T-helper 2 cell (primary cell): ENCODE data around the gene RAP1A.

ENCODE experiments used
- DNase-seq, 5 experiments: peaks; one replicate each; pipeline versions ENCODE4 v3.0.0 to v3.0.0-alpha.2; 2012 to 2022

RAP1A gene

DNA sequence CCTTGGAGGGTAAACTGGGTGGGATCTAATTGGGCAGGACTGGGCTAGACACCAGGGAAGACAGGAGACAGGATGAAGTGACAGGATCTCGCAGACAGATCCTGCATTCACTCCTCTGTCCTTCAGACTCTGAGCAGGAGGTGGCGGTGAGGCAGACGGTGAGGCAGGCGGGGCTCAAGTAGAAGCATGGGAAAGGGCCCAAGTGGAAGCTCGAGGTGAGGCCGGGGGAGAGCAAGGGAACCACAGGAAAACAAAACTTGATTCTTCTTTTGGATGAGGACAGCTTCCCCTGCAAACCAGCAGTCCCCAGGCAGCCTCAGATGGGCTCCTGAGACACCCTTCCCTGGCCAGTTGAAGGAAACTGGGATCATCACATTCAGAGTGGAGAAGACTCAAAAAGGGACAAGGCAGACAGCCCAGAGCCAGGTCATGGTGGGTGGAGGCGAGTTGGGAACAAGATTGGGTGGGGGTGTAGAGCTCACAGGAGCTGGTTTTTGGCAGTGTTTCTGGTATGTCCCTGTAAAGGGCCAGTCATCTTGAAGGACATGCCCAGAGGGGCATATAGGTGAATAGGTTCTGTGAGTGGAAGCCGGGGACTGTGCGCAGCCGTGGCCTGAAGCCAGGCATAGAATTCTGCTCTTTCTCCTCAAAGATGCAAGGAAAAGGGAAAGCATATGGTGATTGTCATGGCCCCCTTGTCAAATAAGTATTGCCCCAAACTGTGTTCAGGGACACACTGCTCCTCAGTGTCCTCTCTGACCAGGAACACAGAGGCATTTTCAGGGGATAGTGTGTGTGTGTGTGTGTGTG is 101.6 kb downstream of the RAP1A start:
- DNase-seq, result no peak

DNA sequence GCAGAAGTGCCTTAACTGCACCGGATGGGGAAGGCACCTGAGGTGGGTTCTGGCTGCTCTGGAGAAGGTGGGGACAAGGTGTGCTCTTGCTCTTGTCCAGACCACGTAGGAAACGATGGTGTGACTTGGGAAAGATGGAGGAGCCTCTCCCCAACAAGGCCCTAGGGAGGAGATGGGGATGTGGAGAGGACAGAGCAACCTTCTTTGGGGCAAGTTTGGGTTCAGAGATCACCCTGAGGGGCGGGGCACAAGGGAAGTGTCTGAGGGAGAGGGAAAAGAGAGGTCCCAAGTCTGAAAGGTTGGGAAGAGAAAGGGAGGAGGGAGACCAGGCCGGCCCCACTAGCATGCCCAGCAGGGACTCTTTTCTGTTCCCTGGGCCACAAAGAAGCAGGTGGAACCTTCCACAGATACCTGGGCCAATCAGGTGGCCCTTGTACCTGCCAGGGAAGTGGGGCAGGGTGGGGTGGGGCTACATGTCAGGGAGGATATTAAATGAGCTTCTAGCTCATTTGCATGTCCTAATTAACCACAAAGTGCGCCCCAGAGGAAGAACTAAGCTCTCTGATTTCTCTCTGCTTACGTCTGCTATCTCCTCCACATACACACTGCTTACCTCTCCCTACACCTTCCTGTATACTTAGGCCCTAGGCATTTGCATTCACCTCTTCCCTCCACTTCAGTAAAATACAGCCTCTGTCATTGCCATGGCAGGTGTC is 103.7 kb downstream of the RAP1A start:
- peak in 3 of 5 experiments; percentile 24 to 31 (median 29) for DNase-seq

DNA sequence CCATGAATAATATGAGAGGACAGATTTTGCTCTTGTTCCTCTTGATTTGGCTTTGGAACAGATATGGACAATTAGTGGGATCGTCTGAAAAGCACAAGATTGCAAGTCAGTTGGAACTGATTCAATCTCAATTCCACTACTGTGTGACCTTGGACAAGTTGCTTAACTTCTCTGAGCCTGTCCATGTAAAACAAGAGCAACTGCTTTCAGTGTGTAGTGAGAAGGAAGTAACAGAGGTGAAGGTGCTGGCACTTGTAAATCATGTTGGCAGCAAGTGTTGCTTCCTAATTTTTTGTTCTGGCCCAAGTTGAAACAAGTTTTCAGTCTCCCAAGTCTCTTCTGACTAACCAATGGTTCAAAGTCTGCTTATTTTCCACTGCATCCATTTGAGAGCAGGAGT is 104.3 kb downstream of the RAP1A start:
- no peak for DNase-seq

DNA sequence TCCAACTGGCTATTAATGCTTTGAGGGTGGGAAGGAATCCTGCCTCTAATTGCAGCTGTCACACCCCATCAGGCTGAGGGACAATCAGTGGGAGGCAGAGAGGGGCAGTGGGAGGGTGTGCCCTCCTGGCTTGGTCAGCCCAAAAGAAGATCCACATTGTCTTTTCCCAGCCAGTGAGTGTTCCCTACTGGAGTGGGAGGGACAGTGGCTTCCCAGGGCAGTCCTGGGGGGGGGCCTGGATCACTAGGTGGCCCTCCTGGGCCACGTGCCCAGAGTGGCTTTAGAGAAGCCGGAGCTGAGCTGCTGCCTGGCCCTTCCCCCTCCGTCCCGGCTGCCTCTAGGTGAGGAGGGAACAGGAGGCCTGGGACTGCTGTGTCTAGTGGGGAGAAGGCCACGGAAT is 105.6 kb downstream of the RAP1A start:
- DNase-seq, result no peak

DNA sequence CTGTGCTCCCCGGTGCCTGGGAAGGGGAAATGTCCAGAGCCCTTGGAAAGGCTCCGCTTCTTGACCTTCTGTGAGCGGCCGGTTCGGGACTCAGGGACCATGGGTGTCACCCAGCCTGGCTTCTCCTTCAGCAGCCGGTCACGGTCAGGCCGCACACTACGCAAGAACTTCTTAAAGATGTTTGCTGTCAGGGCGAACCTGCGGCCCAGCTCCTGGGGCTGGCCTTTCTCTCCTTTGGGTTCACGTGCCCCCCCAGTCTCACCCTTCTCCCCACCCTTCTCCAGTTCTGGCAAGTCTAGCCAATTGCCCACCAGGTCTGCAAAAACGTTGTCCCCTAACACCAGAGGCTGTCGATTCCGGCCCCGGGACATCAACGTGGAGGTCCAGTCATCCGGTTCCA is 107.5 kb downstream of the RAP1A start:
- no peak for DNase-seq

DNA sequence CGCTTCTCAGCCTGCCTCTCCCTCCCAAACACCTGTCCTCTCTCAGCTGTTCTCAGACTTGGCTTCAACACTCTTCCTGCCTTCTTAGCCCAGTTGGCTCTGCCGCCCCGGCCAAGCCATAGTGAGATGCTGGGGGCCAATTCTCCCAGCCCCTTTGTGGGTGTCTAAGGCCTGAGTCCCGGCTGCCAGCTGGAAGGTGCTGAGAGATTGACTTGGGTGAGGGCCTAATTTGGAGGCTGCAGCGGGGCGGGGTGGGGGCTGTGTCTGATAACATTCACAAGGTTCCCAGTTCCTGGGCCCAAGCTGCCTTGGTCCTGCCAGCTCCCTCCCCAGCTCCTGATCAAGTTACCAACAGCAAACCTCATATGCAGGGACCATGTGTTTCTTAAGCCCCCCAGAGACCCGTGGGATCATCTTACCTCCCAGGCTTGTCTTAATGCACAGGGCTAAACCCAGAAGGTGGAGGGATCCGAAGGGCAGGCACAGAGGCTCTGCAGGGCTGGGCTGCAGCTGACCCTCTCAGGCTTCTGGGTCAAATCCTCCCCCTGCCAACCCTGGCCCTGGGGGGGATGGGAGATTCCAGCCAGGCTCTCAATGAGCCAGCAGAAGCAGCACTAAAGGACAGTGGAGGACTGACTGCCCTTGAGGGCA is 109.8 kb downstream of the RAP1A start:
- DNase-seq, result no peak

DNA sequence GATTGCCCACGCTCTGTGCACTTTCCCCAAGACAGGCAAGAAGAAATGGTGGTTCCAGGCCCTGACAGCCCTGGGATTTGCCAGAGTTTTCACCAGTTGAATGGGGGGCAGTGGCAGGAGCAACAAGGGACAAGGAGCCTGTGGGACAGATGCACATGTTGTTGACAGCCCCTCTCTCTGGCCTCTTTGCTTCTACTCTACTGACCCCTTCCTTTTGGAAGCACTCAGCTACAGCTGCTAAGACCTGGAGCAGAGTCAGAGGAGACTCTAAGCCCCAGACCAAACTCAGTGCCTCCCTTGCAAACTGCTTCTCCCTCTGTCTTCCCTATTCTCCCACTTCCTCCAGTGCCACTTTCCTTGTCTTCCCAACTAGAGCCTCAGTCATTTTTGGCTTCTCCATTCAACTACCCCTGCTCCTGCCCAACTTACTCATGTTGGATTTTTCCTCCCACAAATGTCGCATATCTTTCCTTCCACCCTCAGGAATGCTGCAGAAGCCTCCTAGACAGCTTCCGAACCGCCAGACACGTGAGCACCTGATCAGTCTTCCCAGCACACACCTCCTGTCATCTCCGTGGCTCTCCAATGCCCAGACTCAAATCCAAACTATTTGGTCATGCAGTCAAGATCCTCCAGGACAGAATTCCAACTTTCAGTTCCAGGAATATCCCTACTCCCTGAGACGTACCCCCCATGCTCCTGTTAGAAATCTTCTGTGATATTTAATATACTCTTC is 110.5 kb downstream of the RAP1A start:
- DNase-seq, result no peak

DNA sequence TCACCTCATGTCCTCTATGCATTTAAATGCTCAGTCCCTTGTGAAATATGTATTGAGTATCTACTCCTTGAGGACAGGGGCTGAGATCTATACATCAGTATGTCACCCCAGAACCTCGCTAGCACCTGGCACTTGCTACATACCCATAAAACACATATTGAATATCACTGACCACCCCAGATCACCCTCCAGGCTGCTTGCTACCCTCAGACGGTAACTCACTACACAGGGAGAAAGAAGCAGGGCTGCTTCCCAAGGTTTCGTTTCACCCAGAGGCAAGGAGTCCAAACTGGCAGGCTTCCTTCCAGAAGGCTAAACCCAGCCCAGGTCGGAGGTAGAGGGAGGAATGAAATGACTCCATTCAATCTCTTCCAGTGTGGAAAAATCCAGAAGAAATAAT is 111.1 kb downstream of the RAP1A start:
- DNase-seq, result no peak

DNA sequence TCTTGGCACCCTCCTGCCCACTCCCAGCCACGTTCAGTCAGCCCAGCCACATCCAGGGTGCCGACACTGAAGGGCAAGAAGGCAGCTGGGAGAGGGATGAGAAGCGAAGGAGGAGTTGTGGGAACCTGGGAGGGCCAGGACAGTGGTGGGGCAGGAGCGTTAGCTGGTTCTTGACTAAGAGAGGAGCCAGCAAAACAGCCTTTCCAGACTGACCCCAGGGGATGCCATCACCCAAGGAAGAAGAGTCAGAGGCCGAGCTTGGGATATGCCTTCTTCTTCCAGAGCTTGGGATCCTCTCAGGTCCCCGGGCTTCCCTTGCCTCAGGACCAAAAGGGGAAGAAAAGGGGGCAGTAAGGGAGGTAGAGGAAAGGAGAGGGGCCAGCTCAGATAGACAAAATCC is 112.4 kb downstream of the RAP1A start:
- DNase-seq, result no peak

DNA sequence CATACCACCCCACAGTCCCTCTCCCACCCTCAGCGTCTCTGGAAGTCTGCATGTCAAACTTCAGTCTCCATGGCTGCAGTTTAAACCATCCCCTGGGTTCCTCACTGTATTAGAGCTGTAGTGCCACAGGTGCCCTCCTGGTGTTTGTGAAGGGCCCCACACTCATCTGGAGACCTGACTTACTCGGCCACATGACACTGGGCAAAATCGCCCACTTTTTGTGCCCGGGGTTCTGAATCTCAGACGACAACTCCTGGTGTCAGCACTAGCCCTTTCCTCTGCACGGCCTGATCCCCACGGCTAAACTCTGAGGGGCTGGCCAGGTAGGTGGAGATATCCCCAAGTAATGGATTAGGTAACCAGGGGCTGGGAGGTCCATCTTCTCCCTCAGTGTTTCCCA is 113.1 kb downstream of the RAP1A start:
- DNase-seq, result no peak

DNA sequence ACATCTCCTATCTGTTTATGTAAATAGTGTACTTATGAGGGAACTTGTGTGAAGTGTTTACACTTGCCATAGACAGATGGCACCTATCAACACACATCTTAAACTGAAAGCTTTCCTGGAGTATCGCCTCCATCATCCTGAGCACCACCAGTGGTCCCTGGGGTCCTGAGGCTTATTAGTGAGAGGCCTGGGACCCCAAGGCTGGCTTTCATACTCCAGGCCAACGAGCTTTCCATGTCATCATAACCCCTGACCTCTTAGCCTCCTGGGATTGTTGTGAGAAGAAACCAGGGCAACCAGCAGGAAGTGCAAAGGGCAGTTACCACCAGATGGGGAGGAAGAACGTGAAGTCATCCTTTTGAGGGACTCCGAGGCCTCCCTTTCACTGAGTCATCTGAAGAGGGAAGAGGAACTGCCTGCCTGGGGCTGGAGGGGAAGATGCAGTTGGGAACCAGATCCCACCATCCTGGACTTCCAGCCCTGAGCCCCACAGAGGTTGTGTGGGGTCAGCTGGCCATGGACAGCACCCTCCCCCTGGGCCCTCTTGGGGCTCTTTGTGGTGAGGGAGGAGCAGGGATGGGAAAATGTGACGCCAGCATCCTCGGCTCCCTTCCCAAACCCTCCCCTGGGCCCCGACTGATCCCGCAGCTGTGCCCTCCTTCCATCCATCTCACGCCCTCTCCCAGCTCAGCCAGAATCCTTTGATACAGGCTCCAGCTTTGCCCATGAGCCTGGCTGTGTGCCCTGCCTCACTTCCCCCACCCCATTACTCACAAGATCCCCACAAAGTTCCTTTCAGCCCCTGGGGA is 113.8 kb downstream of the RAP1A start:
- no peak for DNase-seq

DNA sequence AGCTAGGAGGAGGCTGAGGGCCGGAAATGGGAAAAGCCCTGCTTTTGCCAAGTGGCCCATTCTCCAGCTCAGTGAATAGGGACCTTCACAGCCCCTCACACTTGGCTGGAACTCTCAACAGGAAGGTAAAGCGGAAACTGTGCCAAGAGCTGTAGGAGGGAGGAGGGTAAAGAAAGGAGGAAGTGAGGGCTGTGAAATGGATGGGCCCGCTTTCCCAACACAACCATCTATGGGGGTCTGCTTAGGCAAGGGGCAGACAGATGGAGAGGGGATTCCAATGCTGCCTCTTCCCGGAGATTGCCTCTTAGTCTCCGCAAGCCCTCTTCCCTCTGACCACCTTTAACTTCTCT is 114.4 kb downstream of the RAP1A start:
- no peak for DNase-seq

DNA sequence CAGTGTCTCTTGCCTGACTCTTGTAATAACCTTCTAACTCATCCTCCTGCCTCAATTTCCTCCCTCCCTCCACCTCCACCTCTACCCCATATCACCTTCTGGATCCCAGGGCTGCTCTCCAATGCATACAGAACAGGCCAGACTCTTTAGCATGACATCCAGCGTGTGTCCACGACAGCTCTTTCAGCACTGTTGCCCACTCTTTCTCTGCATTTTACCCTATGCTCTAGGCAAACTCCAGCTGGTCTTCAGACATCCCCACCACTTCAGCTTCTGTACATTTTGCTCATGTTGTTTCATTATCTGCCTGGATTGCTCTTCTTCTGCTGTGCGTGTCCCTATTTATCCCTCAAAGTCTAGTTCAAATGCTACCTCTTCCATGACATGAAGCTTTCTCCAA is 114.8 kb downstream of the RAP1A start:
- no peak for DNase-seq

DNA sequence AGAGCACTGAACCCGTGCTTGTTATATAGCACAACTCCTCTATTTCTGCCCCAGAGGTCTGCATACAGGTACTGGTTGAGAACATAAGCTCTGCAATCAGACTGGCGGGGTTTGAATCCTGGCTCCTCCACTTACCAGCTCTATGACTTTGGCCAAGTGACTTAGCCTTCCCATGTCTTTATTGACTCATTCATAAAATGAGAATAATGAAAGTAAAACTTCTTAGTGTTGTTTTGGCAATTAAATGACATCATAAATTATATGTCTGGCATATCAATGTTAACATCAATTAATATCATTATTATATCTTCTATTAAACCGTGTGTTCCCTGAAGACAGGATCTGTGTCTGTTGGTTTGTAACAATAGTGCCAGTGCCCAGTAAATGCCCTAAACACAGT is 115.3 kb downstream of the RAP1A start:
- DNase-seq, result no peak

DNA sequence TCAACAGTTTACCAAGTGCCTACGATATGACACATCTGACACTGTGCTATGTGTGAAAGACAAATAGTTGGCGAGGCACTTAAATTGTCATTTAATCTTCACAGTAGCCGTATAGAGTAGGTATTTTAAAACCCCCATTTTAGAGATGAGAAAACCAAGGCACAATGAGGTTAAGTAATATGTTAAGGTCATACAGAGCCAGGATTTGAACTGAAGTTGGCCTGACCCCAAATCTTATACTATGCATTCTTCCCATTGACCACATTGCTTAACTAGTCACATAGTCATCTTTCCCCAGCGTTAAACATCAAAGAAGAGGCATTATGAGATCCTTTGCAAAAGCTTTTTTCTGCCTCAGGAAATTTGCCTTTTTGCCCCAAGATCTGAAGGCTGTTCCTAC is 115.7 kb downstream of the RAP1A start:
- DNase-seq, result no peak

DNA sequence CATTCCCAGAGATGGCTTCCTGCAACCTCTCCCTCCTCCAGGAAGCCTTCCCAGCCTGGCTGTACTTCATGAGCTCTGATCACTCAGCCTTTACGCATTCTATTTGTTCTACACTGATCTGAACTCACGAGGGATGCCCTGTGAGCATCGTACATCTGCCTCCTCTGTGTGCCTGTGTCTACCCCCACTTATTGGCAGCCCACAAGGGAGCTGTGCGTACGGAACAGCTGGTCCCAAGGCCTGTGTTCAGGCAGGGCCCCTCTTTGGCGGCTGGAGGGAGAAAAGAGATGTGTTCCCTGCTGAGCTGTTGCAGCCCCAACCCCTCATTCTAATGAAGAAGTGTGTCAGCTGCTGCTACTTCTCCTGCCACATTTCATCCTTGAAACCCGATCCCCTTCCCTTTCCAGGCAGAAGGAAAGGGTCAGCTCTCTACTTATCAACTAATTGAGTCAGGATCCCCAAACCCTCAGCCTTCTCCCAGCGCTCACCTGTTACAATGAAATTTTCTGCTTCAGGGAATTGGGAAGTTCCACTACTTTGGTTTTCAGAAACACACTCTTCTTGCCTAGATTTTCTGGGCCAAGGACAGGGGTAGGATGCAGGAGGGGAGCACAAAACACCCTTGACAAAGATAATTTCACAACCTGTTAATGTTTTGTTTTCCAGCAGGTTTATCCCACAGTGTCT is 116.4 kb downstream of the RAP1A start:
- DNase-seq, result no peak

DNA sequence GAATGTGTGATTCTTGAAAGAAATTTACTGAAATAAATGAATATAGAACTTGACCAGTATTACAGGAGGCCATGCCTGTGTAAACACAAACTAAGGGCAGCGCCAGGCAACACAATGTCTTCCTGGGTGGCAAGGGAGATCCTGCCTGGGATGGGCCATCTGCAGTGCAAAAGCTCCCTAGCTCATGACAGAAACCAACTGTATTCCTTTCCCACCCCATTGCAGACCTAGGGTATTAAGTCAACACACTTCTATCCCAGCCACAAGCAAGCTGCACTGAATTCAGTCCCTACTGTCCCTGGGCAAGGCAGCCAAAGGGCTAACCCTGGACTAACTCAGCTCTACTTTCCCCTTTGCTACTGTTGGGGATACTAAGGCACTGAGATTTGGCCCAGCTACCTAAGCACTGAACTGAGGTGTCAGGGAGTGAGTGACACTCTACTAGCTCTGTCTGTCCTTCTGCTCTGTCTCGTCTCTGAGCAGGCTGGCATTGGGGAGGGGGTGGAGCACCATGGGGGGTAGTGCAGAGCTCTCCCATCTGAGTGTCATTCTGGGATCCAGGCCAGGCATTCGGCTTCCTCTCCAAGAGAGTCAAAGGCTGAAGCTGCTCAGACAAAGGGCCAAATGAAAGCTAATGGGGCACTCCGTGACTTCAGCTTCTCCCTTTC is 117.1 kb downstream of the RAP1A start:
- DNase-seq, result no peak

DNA sequence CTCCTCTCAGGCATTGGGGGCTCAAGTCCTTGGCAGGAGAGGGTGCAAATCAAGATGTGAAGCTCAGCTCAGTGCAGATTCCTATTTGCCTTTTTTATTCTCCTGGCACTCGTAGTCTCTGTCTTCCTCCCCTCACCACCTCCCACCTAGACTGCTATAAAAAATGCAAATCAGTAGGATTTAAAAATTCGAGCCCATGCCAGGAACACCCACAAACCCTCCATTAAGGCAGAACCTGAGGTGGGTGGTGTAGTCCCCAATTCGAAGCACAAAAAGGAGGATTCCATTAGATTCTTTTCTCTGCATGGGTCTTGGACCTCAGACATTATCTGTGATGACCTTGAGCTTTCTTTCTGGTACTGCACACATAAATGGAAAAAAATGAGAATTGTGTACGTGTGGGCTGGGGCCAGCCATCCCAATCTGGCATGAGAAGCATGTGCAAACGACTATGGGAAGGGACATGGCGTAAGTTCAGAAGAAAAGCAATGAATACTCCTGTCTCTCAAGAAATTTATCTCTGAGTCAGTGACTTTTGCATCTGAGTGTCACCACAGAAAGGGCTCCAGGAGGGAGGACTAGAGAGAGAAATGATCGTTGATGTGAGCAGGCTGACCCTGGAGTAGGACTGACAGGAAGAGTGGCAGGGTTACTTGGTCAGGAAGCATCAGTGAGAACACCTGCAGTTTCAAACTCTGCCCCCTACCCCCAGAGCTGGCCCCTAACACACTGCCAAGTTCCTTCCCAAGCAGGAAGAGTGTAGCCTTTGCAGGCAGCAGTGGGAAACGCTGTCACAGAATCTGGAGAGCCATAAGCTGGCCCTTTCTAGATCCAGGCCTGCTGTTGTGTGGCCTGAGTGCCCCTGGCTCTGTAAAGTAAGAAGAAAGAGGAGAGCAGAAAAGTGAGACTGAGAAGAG is 117.9 kb downstream of the RAP1A start:
- no peak for DNase-seq

DNA sequence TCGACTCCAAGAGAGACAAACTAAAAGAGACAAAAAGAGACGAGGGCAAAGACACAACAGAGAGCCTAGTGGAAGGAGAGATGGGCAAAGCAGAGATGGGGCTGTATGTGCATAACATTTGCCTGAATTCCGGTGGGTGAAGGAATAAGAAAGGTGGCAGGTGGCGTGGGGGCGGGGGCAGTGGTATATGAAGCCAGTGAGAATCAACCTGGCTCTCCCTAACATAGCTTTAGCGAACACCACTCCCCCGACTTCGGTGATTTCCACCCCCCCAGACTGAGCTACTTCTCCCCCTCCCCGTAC is 118.5 kb downstream of the RAP1A start:
- DNase-seq, result no peak
